ENCODE results near the gene HSPB7. TPM values are rescaled to one million over a fixed set of nuclear protein-coding genes. Genes with fewer than 3 reads are reported as not detected.

Gene HSPB7
- total and polyA plus RNA-seq, 2 experiments from 2014 or later = 0.13 TPM; not detected in 1

GRCh38 chr1:16020325-16020724 lies 2.5 kb upstream of the HSPB7 start (continued):
- no peak for TF ChIP-seq EZH2 (IDR thresholded peaks at IDR 0.05; ENCODE audit: low read depth, unreplicated experiment)
- TF ChIP-seq POLR2AphosphoS5 (IDR thresholded peaks at IDR 0.05; ENCODE audit: low read depth) = no peak
- TF ChIP-seq, protein P1, sequence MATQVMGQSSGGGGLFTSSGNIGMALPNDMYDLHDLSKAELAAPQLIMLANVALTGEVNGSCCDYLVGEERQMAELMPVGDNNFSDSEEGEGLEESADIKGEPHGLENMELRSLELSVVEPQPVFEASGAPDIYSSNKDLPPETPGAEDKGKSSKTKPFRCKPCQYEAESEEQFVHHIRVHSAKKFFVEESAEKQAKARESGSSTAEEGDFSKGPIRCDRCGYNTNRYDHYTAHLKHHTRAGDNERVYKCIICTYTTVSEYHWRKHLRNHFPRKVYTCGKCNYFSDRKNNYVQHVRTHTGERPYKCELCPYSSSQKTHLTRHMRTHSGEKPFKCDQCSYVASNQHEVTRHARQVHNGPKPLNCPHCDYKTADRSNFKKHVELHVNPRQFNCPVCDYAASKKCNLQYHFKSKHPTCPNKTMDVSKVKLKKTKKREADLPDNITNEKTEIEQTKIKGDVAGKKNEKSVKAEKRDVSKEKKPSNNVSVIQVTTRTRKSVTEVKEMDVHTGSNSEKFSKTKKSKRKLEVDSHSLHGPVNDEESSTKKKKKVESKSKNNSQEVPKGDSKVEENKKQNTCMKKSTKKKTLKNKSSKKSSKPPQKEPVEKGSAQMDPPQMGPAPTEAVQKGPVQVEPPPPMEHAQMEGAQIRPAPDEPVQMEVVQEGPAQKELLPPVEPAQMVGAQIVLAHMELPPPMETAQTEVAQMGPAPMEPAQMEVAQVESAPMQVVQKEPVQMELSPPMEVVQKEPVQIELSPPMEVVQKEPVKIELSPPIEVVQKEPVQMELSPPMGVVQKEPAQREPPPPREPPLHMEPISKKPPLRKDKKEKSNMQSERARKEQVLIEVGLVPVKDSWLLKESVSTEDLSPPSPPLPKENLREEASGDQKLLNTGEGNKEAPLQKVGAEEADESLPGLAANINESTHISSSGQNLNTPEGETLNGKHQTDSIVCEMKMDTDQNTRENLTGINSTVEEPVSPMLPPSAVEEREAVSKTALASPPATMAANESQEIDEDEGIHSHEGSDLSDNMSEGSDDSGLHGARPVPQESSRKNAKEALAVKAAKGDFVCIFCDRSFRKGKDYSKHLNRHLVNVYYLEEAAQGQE (IDR thresholded peaks at IDR 0.05; ENCODE audit: unreplicated experiment) = no peak
- no peak for TF ChIP-seq JUNB (IDR thresholded peaks at IDR 0.05; ENCODE audit: unreplicated experiment)

DNA sequence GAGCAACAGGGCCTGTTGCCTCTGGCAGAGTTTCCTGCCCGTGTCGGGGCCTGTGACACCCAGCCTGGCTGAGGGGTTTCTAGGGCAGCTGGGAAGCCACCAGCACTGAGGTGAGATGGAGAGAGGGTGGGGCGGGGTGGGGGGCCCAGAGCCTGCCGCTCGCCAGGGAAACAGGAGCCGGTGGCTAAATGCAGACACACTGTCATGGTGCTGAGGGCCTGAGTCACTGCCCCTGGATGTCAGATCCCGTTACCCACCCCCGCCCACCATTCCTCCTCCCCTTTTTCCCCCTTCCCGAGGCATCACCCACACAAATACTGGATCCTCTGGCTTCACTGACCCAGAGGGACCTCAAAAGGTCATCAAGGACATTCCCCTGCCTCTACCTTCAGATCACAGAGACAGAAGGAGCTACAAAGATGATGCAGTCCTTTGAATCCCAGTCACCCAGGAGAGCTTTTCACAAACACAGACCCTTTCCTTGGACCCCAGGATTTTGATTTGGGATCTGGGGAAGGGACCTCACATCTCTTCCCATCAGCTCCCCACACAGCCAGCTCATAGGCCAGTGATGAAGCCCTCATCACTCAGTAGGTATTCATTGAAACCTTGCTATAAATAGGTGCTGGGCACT lies 1.9 kb upstream of the HSPB7 start:
- Histone ChIP-seq H4K20me1 (replicated peaks; ENCODE audit: insufficient read depth) (no peaks in the 10 kb centered on the region), H3K27me3 (ENCODE audit: insufficient read depth) (no peaks in the 10 kb centered on the region), H3K4me2 (no peak overlapping the region), H3K4me1 (ENCODE audit: insufficient read depth) (peaks cover 19% of the 10 kb centered on the region; the same call in 1 of the 2 replicates), H2AFZ (no peak overlapping the region), H3K4me3 (no peak overlapping the region), H3K27ac (ENCODE audit: low read depth) (no peak overlapping the region), H3F3A (replicated peaks; ENCODE audit: low read depth) (no peaks in the 10 kb centered on the region), H3K79me2 (replicated peaks; ENCODE audit: insufficient read depth) (no peaks in the 10 kb centered on the region), H3K36me3 (ENCODE audit: insufficient read depth) (no peaks in the 10 kb centered on the region), H3K9me2 (ENCODE audit: insufficient read depth) (no peaks in the 10 kb centered on the region)
- Mint-ChIP-seq H3K27me3 (ENCODE audit: insufficient read depth, low read depth, poor library complexity) (peaks cover 29% of the 10 kb centered on the region), H3K9me3 (no peaks in the 10 kb centered on the region), H3K27ac (0 out of 2 replicates have a peak overlapping the region, but pooled peaks have one; percentile 75), H3K4me1 (peaks cover 44% of the 10 kb centered on the region), H3K4me3 (no peak overlapping the region), H3K36me3 (ENCODE audit: low read depth) (no peaks in the 10 kb centered on the region)
- no peak for ATAC-seq
- no peak for DNase-seq (ENCODE audit: low spot score)
- no peak for TF ChIP-seq ZNF114 (CRISPR knock-in tag; IDR thresholded peaks at IDR 0.05)
- TF ChIP-seq ZNF331 (CRISPR knock-in tag; IDR thresholded peaks at IDR 0.05; ENCODE audit: low read depth) = no peak
- TF ChIP-seq, protein P1 (IDR thresholded peaks at IDR 0.05; ENCODE audit: unreplicated experiment) = no peak
- no peak for TF ChIP-seq EZH2 (IDR thresholded peaks at IDR 0.05; ENCODE audit: low read depth, unreplicated experiment)
- TF ChIP-seq, protein P2, sequence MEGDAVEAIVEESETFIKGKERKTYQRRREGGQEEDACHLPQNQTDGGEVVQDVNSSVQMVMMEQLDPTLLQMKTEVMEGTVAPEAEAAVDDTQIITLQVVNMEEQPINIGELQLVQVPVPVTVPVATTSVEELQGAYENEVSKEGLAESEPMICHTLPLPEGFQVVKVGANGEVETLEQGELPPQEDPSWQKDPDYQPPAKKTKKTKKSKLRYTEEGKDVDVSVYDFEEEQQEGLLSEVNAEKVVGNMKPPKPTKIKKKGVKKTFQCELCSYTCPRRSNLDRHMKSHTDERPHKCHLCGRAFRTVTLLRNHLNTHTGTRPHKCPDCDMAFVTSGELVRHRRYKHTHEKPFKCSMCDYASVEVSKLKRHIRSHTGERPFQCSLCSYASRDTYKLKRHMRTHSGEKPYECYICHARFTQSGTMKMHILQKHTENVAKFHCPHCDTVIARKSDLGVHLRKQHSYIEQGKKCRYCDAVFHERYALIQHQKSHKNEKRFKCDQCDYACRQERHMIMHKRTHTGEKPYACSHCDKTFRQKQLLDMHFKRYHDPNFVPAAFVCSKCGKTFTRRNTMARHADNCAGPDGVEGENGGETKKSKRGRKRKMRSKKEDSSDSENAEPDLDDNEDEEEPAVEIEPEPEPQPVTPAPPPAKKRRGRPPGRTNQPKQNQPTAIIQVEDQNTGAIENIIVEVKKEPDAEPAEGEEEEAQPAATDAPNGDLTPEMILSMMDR (conservative IDR thresholded peaks at IDR 0.05; ENCODE audit: low read depth in 2 of 2) = no peak
- no peak for TF ChIP-seq JUNB (IDR thresholded peaks at IDR 0.05; ENCODE audit: unreplicated experiment)
